GM19238 (cell line): Measurements from ENCODE around the gene ARMH3.
"Not testable (repeated sequence)": the region's sequence is repeated elsewhere in the genome, so short reads cannot be mapped to it uniquely, and the experiment has no call there.

Experiments
- DNase-seq: peaks from one replicate; pipeline ENCODE4 v3.0.0; 2011; ENCODE audit warnings: low spot score; ENCODE audit not compliant: insufficient read length

ARMH3 gene

DNA sequence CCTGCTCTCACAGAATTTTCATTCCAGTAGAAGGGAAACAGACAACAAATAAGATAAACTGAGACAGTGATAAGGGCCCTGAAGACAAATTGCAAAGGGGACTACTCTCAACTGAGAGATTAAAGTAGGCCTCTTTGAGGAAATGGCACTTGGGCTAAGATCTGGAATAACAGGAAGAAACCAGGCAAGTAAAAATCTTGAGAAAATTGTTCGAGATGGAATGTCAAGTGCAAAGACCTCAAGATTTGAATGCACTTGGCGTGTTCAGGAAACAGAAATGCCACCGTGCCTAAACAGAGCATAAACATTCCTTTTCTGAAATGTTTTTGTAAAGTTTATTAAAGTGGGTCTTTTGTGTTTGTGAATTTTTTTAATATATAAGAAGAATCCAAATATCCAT lies 10.7 kb downstream of the ARMH3 start:
- no peak for DNase-seq

DNA sequence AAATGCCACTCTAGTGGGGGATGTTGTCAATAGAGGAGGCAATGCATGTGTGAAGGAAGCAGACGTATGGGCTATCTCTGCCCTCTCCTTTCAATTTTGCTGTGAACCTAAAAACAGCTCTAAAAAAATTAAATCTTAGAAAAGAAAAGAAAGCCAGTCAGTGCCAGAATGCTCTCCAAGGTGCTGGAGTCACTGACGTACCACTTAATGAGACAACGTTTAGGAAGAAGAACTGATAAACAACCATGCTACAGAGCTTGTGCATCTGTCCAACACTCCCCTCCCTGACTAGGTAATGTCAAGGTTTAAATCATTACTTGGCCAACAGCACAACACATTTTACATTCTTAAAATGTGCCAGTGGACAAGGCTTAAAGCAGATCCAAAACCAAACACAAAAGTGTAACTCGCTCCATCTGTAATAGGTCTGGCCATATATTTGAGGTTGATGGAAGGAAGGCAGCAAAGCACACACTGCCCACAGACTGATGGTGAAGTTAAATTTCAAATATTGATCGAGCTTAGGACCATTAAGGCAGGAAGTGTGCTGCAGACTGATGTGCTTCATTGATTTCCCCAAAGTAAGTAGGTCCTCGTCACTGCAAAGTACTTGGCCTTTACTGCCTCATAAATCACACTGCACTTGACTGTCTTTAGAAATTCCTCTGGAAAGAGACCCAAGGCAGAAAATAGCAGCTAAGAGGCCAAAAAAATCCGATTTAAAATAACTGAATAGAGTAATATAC lies 15.5 kb downstream of the ARMH3 start:
- no peak for DNase-seq

DNA sequence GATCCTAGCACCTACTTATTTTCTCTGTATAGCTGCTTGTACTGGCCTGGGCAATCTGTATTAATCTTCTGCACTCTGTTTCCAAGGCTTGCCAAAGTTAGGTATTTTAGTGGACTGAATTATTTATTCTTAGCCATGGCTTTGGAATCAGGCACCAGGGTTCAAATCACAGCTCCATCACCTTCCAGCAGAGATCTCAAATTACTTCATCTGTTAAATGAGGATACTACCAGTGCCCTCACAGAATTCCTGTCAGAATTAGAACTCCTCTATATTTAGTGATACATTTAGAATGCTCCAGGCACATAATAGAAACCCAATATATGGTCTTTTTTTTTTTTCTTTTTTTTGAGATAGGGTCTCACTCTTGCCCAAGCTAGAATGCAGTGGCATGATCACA lies 17.6 kb downstream of the ARMH3 start:
- DNase-seq, result no peak

DNA sequence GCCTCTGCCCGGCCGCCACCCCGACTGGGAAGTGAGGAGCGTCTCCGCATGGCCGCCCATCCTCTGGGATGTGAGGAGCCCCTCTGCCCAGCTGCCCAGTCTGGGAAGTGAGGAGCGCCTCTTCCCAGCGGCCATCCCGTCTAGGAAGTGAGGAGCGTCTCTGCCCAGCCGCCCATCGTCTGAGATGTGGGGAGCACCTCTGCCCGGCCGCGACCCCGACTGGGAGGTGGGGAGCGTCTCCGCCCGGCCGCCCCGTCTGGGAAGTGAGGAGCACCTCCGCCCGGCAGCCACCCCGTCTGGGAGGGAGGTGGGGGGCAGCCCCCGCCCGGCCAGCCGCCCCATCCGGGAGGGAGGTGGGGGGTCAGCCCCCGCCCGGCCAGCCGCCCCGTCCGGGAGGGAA lies 20.2 kb downstream of the ARMH3 start:
- not testable (repeated sequence) for DNase-seq

DNA sequence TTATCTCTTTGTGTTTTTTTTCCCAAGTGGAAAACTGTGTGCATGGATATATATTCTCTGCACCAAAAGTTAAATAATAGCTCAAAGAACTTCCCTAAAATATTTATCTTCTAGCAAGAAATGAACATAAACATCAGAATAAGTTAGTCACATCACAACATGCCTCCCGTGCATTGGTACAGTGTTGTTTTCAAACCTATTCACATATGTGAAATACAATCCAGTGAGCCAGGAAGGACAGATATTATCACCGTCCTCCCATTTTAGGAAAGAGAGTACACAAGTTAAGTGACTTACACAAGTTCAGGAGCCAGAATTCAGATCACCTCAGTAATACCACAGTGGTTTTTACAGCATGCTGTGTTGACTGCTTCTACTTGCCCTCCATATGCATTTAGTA lies 22.2 kb downstream of the ARMH3 start:
- DNase-seq, result no peak

DNA sequence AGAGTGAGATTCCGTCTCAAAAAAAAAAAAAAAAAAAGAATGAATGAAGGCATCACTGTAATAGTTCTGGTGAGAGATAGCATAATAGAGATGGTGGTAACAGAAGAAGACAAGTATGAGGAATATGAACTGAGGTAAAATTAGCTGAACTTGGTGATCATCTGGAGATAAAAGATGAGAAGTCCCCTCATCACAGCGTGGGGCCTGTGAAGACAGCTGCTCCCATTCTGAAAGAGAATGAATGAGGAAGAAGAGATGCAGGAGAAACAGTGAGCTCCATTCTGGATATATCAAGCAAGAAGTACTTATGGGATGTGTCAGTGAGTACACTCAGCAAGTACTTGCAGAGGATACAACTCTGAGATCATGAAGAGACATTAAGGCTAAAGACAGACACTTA lies 28.7 kb downstream of the ARMH3 start:
- DNase-seq, result no peak

DNA sequence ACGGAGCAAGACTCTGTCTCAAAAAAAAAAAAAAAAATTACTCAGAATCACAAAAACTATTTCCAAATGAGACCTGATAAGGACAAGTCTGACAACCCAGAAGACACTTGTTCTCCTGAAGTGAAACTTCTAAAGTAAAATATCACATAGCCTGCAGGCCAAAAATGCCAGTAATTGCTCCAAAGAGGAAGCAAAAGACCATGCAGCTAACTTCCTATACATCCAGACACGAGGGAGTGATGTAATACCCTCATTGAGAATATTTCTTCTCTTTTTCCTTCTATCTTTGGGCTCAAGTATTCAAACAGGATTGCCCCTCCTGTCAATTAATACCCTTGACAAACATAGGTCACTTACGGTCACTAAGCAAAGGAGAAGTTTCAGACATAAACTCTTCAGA lies 31.2 kb downstream of the ARMH3 start:
- no peak for DNase-seq

DNA sequence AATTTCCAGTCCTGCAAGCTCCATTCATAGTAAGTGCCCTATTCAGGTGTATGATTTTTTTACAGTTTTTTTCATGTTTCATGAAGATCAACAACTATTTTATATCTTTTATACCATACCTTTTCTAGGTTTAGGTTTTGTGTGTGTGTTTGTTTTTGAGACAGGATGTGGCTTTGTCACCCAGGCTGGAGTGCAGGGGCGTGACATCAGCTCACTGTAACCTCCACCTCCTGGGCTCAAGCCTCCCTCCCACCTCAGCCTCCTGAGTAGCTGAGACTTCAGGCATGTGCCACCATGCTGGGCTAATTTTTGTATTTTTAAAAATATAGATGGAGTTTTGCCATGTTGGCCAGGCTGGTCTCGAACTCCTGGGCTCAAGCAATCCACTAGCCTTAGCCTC lies 35.0 kb downstream of the ARMH3 start:
- no peak for DNase-seq

DNA sequence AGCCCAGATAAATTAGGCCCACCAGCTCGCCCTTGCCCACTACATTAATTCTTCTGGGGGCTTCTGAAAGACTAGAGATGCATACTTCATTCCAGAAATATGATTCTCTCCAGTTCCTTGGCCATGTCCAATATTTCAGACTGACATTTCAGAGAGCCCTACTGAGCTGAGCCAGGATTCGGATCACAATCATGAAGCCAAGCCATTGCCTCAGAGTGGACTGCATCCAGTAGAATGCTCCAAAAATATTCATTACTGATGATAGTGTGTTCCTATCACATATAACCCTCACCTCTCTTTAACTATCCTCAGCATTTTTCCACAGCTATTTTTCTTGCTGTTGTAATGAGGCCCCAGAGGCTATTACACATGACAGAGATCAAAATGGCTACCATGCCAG lies 38.7 kb downstream of the ARMH3 start:
- no peak for DNase-seq

DNA sequence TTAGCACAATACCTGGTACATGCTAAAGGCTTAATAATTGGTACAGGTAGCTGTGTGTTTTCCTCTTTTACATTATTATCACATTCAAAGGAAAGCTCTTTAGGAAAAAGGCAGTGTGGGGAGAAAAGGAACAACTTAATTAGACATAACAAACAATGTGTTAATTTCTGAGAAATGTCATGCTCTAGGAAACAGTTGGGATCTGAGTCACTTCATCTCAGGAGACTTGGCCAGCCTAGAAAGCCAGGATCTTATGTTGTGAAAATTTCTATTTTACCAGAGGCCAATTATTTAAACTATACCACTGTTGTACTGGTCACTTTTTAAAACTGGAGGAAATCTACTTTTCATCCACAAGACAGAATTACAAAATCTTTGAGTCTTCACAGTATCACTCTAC lies 39.6 kb downstream of the ARMH3 start:
- no peak for DNase-seq

DNA sequence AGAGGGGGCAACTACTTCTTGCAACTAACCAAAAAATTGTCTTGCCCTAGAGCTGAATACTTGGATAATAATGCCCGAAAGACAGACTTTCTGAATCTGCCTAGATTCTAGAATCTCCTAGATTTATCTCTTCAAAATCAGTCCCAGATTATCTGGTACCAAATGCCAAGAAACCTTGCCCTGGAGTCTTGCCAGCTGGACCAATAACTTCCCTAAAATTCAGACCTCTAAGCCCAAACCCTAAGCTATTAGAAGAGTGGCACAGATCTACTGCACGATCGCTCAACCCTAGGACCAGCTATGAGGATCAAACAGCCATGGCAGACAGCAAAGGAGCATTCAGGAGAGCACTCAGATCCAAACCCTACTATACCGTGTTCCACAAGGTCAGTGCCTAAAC lies 45.0 kb downstream of the ARMH3 start:
- DNase-seq, result no peak

DNA sequence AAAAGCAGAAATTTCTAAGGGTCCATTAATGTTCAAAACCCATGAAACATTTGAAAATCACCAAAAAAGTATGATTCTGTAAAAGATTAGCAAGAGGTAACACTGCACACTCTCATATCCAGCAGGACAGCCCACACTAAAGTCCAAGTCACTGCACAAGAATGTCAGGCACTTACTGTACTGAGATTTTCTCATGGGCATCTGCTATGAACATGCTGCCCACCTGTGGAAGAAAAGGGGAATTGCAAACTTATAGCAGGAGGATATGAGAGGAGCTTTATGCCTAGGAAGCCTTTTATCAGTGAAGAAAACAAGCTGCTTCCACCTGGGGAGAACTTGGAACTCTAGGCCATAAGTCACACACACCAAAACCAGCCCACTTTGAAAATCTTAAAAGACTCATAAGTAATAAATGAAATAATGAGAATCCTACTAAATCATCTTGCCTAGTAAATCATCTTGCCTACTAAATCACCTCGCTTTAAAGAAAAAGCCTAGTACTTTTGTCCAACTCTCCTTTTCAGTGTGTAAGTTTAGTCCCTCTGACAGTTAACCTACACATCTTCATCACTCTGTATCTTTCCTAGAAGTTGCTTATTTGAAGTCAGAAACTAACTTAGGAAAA lies 46.1 kb downstream of the ARMH3 start:
- DNase-seq, result peak; percentile 42

DNA sequence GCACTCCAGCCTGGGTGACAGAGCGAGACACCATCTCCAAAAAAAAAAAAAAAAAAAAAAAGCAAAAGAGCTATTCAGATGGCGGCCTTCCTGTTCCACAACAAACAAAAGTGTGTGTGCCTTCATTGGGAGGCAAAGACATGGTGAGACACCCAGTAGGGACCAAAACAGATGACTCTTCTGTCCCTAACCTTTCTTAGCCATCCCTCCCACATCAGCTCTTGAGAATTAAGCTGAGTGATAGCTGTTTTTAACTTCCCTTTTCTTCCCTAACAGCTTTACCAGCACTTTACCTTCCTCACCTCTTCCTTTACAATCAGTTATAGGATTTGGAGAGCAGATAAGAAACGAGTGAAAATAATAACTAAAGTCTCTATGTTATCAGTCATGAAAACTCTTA lies 48.2 kb downstream of the ARMH3 start:
- no peak for DNase-seq

DNA sequence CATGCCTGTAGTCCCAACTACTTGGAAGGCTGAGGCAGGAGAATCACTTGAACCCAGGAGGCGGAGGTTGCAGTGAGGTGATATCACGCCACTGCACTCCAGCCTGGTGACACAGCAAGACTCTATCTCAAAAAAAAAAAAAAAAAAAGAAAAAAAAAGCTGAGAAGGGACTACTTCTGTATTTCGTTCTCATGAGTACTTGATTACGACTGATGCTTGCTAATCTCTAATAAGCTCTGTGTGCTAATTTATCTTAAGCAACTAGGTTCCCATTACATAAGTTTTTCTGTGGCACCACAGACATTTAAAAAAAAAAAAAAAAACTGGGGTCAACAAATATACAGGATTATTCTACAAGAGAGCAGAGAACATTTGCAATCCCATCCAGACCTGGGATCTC lies 48.9 kb downstream of the ARMH3 start:
- not testable (repeated sequence) for DNase-seq

DNA sequence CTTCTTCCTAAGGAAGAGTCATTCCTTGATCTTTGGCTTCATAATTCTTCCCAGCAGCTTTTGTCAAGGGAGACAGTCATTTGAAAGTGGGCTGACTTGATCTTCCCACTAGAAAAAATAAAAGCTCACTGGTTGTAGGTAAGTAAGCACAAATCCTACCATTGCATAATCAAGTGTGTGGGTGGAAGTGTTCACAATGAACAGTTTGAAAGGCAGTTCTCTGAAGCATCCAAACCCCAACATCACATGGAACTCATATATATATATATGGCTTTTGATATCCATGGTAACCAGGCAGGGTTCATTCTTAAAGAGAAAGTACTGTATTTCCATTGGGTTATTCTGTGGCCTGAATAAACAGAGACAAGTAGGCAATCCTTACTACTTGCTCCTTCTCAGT lies 51.6 kb downstream of the ARMH3 start:
- DNase-seq, result no peak

DNA sequence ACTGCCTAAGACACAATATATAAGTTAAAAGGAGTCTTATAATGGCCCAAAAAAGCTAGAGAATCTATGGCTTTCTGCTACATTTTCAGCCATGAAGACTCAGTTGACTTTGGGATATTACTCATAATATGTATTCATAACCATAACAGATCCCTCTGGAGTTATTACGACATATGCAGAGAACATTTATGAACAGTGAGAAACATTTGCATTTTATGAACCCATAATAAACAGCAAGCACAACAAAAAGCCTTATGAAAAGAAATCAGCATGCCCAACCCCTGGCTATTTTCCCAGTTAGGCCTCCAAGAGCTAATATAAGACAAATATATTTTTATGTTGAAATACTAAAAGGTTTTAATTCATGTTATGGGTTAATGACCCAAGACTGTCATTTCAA lies 52.4 kb downstream of the ARMH3 start:
- no peak for DNase-seq

DNA sequence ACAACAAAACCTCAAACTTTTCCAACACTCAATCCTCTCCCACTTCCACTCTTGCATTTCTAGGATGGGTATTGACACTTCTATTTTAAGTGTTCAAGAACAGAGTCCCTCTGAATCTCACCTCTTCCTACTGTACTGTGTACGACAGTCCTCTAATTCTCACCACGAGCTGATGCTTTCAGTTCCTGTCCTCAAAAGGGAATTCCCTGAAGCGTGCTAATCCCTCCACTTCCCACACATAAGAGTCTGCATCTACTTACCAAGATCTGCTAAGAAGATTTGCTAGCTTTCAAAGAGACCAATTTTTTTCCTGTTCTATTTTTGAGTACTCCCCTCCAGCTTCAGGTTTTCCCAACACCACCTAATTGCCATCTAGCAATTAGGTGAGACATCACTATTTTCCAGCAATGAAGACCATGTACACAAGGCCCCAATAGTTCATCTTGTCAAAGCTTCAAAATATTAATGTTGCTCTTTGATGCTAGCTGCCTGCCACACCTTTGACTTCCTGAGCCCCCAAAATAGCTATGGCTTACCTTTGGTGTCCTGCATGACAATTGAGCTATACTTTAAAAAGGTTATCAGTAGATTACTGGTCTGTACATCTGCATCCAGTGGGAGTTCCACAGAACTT lies 54.4 kb downstream of the ARMH3 start:
- no peak for DNase-seq

DNA sequence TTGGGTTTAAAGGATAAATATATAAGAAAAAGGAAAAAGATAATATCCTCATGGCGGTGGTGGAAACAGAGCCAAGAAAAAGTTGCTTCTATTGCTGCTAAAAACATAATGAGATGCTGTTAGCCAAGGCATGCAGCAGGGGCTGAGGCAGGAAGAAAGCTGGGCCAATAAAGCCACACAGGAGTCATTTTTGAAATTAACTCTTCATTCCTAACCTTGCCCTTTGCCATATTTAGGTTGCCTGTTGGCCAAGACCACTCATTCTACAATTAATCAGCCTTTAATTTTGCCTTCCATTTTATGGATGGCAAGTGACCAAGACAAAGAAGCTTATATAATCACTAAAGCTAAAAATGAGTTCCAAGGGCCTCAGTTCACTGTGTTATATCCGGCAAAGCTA lies 58.2 kb downstream of the ARMH3 start:
- DNase-seq, result no peak

DNA sequence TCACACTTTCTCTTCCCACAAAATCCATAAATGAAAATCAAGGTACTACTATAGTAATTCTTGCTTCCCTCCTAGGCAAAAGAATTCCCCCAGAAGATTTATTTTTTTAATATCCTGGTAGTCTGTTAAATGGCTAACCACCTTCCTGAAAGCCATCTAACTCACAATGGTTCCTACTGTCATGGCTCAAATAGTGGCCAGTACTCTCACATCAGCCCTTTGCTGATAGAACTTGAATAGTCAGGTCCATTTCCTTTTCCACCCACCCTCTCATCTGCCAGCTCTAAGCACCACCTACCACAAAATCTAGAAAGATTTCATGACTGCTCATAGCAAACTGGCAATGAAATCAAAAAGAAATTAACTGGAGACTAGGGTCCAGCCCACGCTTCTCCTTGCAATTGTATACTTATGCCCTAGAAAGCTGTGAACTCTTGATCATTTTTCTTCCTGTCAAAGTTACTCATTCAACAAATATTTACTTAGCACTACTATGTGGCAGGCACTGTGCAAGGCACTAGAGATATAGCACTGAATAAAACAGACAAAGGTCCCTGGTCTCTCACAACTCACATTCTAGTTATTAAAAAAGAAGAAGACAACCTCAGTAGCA lies 60.4 kb downstream of the ARMH3 start:
- DNase-seq, result no peak

DNA sequence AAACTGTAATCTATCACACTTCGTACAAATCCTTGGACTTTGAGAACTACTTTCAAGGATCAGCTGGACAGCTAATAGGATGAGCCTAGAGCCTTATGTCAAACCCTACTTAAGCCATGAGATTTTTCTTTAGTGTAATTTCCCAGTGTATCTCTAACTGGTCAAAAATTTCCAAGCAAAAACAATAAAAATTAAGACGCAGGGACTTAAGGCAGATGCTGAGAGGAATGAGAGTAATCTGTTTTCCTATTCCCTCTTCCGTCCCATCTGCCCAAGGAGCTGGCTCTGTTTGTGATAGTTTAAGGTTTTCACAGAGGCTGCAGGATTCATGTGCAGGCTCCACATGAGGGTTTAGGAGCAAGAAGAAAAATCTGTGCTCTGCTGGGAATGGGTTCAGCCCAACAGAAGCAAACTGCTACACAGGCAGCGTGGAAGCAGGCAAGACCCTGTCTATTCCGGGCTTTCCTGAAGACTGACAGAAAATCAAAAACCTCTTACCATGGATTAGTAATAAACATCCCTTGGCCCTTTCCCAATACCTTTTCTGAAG lies 62.2 kb downstream of the ARMH3 start:
- no peak for DNase-seq

DNA sequence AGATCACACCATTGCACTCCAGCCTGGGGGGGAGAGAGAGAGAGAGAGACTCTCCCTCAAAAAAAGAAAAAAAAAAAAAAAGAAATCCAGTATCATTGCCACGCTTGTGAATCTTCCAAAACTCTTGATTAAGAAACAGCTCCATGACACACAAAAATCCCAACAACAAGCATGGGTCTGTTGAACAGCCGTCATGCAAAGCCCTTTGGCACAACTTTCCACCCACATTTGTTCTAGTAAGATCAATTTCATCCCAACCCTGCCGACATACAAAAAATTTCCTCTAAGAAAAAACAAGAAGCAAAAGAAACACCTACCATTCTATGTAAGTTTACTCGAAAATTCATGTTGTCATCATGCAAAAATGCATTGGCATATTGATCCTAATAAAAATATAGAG lies 62.8 kb downstream of the ARMH3 start:
- DNase-seq, result no peak

DNA sequence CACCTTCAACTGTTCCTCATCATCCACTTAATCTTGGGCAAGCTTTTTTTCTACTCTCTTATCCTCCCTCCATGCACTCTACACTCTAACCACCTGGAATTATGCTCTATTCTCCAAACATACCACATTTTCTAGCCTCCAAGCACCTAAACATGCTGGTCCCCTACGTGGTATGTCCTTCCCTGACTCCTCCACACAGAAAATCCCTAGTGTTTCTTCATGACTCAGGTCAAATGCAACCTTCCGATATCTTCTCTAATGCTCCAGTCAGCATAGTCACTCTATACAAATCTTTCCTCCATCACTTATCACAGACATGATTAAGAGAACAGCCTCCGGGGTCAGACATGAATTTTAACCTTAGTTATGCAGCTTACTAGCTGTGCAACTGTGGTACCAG lies 68.8 kb downstream of the ARMH3 start:
- no peak for DNase-seq
